Non-pigmented ciliary epithelial cell (primary cell): ENCODE data around the gene RANBP2.
"Not testable (repeated sequence)": the region's sequence is repeated elsewhere in the genome, so short reads cannot be mapped to it uniquely, and the experiment has no call there.

Experiments
- DNase-seq: peaks from one replicate; pipeline ENCODE4 v3.0.0-alpha.2; 2010; ENCODE audit warnings: low read depth

Gene RANBP2

DNA sequence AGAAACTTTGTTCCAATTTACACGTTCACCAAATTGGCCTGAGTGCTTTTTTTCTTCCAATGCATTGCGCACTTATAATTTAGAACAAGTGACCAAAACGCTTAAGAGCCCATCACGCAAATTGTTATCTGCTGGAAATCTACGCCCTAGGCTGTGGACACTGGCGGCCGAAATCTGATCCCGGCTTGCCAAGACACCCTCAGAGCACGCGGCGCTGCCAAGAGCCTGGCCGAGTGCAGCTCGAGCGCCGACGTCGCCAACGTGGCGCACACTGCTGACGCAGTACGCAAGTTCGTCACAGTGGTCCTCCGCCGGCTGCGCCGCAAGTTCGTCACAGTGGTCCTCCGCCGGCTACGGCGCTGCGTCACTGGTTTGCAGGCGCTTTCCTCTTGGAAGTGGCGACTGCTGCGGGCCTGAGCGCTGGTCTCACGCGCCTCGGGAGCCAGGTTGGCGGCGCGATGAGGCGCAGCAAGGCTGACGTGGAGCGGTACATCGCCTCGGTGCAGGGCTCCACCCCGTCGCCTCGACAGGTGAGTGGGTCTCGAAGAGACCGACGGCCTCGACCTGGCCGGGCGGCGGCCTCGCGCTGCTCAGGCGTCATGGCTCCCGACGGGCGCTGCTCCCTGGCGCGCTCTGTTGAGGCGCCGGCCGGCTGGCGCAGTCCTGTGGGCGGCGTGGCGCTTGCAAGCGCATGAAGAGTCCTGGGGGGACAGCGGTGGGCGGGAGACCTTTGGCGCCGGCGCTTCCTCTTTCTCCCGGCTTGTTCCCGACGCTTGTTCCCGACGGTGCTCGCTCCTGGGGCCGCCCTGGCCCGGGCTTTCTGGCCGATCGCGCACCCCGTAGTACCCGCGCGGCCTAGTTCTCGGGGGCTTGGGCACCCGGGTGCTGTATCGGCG lies at the start of gene RANBP2:
RANBP2 (plus strand) TSS at position 334 of the 896 bp plus-strand sequence; CDS start at position 459, 125 bp downstream.
- peak; percentile 94 for DNase-seq

GRCh38 chr2:108670282-108670681 lies 49.0 kb upstream of the RANBP2 start:
- DNase-seq = not testable (repeated sequence)

- DNase-seq = not testable (repeated sequence)
Measured at GRCh38 chr2:108672200-108672805, 47.0 kb upstream of the RANBP2 start.

GRCh38 chr2:108676522-108676921 lies 42.8 kb upstream of the RANBP2 start:
- not testable (repeated sequence) for DNase-seq

DNA sequence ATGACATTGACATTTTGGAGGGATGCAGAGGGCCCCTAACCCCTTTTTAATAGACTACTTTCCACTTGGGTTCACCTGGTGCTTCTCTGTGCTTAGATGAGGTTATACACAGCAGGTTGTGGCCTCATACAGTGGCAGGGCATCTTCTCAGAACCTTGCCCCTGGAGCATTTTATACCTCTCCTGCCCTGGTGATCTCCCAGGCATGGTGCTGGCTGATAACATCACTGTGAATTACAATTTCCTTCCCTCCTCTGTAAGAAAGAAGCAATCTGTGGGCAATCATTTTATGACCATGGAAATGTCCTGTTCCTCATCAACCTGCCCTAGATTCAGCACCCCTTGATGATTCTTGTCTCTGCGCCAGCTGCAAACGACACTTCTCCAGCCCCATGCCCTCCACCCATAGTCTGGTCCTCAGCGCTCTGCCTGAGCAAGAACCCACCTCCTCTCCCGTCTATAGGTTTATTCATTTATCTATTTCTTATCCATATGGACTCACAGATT lies 42.0 kb upstream of the RANBP2 start:
- not testable (repeated sequence) for DNase-seq

- DNase-seq = peak; percentile 46
Measured at GRCh38 chr2:108678198-108678651, 41.1 kb upstream of the RANBP2 start.

- DNase-seq = not testable (repeated sequence)
Measured at GRCh38 chr2:108680805-108681204, 38.5 kb upstream of the RANBP2 start.

DNA sequence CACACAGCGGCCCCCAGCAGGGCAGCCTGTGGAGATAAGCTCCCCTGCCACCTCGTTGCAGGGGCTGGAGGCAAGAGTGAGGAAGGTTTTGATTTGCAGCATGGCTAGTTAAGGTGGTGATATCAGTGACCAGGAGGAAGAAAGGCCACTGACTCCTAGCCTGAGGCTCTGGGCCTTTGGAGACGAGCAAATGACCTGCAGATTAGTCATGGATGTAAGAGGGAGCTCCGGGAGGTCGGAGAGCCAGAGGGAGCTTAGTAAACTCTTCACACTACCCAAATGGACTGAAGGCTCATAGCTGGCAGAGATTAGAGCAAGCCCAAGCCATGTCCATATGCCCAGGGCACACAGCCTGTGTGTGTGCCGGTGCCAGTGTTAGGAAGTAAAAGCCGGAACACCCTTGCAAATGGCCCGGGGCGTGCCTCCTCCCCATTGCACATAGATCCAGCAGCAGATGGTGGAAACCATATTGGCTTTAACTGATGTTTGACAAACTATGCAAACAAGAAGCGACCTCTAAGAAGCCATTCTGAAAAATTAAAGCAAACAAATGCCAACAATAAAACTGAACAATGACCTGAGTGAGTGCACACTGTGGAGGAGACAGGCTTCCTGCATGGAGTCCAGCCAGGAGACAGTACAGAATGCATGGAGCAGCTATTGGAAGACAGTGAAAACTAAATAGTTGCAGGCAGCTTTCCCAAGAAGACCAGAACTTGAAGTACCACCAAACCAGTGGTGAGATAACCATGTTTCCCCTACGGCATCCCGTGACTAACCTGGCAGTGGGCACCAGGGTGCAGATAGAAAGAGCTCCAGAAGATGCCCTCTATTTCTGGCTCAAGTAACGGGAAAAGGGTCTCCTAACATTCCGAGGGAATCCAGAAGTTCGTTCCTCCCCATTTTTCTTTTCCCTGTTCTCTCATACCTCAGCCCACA lies 30.2 kb upstream of the RANBP2 start:
- DNase-seq = not testable (repeated sequence)

GRCh38 chr2:108690001-108690400 lies 29.3 kb upstream of the RANBP2 start:
- DNase-seq = not testable (repeated sequence)

- DNase-seq = no peak
Measured at GRCh38 chr2:108691447-108691846, 27.8 kb upstream of the RANBP2 start.

DNA sequence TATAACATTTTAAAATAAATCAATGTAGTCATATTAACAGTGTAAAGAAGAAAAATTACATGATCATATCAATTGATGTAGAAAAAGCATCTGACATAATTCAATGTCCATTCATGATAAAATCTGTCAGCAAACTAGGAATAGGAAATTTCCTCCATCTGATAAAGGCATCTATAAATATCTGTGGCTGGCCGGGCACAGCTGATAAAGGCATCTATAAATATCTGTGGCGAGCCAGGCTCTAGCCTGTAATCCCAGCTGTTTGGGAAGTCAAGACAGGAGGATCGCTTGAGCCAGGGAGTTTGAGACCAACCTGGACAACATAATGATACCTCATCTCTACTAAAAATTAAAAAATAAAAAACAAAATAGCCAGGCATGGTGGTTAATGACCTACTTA lies 18.1 kb upstream of the RANBP2 start:
- DNase-seq = no peak

- no peak for DNase-seq
Measured at GRCh38 chr2:108701806-108702205, 17.5 kb upstream of the RANBP2 start.

DNA sequence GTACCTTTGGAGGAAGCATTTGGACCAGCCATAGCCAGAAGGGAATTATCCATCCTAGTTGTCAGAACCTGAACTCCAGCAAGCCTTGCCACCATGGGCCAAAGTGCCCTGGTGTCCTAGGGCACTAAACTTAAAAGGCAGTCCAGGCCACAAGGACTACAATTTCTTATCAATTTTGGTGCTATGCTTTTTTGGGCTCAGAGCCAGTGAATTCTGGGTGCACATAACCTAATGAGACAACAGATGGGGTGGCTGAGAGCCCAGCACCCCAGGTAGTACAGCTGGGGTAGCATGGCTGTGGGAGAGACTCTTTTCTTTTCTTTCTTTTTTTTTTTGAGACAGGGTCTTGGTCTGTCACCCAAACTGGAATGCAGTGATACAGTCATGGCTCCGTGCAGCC lies 14.4 kb upstream of the RANBP2 start:
- DNase-seq = no peak

DNA sequence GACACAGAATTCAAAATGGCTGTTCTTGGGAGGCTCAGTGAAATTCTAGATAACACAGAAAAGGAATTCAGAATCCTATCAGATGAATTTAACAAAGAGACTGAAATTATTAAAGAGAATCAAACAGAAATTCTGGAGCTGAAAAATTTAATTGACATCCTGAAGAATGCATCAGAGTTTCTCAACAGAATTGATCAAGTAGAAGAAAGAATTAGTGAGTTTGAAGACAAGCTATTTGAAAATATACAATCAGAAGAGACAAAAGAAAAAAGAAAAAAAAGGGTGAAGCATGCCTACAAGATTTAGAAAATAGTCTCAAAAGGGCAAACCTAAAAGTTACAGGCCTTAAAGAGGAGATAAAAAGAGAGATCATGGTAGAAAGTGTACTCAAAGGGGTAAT lies 12.0 kb upstream of the RANBP2 start:
- no peak for DNase-seq

GRCh38 chr2:108716971-108717370 lies 2.3 kb upstream of the RANBP2 start:
- not testable (repeated sequence) for DNase-seq

DNA sequence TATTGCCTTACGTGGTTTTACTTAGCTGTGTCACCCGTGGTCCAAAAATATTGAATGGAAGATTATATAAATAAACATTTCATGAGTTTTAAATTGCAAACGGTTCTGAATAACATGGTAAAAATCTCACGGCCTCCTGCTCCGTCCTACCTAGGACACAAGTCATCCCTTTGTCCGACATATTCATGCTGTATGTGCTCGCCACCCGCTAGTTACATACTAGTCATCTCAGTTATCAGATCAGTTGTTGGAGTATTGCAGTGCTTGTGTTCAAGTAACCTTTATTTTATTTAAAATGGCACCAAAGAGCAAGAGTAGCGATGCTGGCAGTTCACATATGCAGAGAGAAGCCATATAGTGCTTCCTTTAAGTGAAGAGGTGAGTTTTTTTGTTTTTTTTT lies 6.8 kb downstream of the RANBP2 start:
- DNase-seq = not testable (repeated sequence)

DNA sequence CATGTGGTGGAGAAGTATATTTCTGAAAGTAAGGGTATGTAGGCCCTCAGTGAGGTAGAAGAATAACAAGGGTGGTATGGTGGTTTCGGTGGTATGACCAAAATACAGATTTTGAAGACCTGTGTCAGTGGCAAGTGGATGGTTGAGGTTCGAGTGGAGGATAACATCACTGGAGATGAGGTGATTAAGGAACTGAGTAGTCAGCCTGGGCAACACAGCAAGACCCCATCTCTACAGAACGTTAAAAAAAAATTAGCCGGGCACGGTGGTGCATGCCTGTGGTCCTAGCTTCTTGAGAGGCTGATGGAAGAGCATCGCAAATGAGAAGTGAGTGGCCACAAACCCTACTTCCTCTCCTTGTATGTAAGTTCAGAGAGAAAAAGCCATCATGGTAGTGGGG lies 15.4 kb downstream of the RANBP2 start:
- DNase-seq = not testable (repeated sequence)

- DNase-seq = not testable (repeated sequence)
Measured at GRCh38 chr2:108757973-108758372, 38.7 kb downstream of the RANBP2 start.

DNA sequence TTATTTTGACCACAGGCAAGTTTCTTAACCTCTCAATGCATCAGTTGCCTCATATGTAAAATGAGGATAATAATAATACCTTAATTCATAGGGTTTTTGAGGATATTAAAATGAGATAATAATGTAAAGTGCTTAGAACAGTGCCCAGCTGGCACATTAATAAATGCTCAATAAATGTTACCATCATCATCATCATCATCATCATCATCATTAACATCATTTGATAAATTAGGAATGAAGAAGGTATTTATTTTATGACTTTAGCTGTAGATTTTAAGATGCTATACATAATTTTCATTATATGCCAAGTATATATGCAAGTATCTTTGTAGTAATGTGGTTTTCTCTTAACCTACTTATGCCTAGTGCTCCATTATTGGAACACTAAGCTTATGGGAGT lies 43.3 kb downstream of the RANBP2 start:
- not testable (repeated sequence) for DNase-seq

DNA sequence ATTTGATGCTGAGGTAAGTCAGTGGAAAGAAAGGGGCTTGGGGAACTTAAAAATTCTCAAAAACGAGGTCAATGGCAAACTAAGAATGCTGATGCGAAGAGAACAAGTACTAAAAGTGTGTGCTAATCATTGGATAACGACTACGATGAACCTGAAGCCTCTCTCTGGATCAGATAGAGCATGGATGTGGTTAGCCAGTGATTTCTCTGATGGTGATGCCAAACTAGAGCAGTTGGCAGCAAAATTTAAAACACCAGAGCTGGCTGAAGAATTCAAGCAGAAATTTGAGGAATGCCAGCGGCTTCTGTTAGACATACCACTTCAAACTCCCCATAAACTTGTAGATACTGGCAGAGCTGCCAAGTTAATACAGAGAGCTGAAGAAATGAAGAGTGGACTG lies 47.4 kb downstream of the RANBP2 start:
- DNase-seq = not testable (repeated sequence)

DNA sequence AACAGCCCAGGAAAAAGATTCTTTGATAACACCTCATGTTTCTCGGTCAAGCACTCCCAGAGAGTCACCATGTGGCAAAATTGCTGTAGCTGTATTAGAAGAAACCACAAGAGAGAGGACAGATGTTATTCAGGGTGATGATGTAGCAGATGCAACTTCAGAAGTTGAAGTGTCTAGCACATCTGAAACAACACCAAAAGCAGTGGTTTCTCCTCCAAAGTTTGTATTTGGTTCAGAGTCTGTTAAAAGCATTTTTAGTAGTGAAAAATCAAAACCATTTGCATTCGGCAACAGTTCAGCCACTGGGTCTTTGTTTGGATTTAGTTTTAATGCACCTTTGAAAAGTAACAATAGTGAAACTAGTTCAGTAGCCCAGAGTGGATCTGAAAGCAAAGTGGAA lies 48.6 kb downstream of the RANBP2 start:
- DNase-seq = not testable (repeated sequence)

DNA sequence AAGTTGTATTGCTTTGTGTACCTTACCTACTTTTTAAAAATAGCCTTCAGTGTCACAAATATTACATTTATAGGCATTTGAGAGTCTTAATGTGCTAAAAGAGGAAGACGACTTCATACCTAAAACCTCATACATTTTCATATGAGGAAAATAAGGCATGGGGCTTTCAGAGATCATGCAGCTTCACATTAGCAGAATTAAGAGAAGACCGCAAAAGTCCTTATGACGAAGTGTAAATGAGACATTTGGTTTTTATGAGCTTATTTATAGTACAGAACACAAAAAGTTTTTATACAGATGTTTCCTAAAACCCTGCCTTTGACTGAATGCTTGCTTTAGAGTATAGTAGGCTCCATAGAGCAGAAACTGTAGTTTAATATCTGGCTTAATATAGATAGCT lies 57.2 kb downstream of the RANBP2 start:
- DNase-seq = no peak
